Glomerular visceral epithelial cell (primary cell): Measurements from ENCODE around the gene GALNT14.

Experiments
- DNase-seq: peaks from one replicate; pipeline ENCODE4 v3.0.0-alpha.2; 2016; ENCODE audit errors: extremely low spot score

The GALNT14 gene

DNA sequence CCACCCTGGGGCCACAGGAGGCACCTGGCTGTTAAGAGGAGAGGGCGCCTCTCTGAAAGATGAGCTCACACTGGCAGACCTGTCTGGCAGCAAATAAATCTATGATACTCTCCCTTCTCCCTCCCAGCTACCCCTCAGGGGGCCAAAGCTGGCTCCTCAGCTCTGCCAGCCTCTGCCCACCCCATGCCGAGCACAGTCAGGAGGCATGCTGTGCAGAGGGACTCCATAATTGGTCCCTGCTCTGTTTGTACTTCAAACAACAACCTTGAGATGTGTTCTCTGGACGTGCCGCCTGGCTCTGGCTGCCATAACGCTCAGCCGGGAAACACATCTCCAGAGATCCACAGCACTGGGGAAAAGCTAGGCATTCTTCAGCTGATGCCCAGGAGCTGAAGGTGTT is 126.7 kb downstream of the GALNT14 start:
- DNase-seq, result no peak

DNA sequence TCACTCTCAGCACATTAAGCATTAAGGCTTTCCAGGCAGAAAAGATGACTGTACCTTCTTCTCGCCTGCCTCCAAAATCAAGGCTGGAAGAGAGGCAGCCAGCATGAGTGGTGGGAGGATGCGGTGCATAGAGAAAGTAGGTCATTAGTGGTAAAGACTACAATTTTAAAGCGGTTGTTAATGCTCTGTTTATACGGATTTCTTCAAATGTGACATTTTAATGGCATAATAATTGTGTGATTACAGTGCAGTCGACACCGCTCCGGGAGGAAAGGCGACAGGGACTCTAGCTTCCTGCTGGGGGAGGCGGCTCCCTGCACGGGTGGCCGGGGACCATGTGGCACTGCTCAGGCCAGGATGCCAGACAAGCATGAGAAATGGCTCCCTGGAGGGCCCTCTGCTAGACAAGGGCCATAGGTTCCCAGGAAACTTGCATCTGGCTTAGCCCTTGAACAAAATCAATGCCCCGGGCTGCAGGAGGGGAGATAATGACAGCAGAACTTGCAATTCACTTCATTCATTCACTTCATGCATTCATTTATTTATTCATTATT is 129.6 kb downstream of the GALNT14 start:
- DNase-seq, result no peak

- DNase-seq, result no peak
Measured at GRCh38 chr2:31004257-31004656, 134.0 kb downstream of the GALNT14 start.

DNA sequence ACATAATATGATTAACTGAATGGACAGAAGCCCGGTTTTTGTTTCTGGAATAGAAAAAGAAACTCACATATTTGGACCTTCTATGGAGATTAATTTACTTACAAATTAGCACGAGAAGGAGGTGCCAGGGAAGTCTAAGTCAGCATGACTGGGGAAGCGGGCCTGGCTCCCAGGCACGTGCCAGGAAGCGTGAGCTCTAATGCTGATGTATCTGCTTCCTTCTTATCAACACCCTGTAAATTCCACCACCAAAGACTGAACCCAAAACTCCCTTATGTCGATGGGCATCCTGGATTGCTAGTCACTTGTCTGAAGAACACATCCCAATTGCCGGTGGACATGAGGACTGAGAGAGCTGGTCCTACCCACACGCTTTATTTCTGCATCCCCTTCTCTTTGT is 134.5 kb downstream of the GALNT14 start:
- DNase-seq, result no peak

- DNase-seq, result no peak
Measured at GRCh38 chr2:31002537-31003150, 135.6 kb downstream of the GALNT14 start.

- no peak for DNase-seq
Measured at GRCh38 chr2:31000970-31001369, 137.3 kb downstream of the GALNT14 start.

GRCh38 chr2:30998672-30999071 is 139.6 kb downstream of the GALNT14 start:
- DNase-seq, result no peak

GRCh38 chr2:30997979-30998378 is 140.3 kb downstream of the GALNT14 start:
- DNase-seq, result no peak

DNA sequence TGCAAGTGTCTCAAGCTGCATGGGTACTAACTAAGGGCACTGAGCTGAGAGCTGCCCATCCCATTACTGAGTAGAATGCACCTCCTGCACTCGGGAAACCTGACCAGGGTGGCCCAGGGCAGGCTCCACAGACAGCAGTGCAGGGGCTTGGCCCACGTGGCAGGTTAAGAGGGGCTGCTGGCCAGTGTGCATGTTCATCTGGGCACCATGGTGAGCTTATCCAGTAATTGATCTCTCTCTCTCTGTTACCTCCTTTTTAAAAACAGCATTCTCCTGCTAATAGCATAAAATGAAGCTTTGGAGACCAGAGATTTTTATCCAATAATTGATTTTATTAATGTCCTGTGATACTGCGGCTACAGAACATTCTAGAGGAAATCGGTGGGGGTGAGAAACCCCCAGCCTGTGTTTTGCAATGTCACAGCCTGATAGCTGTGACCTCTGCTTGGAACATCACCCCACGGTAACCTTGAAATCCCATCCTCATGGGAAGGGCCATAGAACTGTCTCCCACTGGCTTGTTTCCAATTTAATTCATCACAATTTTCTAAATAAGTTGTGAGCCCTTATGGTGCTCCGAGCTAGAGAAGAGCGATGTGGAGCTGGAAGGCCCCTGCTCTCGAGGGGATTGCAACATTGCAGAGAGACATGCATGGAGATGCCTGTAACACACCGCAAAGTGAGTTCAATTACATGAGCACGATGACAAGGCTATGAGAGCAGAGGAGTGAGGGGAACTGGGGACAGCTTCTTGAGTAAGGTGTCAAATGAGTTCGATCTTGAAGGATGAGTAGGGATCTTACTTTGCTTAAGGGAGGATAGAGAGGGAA is 143.8 kb downstream of the GALNT14 start:
- DNase-seq, result no peak

DNA sequence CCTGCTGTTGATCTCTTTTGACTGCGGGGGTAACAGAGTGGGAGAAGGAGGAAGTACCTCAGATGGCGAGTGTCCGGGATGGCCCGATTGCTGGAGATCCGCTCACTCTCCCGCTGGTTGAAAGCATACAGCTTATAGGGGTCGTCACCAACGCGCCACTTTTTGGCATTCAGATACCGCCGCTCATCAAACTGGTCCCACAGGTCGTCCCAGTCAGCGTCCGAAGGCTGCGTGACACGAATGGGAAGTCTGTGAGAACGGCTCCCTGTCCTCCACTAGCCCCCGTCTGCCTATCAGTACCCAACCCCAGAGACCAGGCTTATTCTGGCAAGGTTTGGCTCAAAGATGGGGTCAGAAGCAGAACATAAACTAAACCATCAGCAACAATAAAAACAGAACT is 145.5 kb downstream of the GALNT14 start:
- DNase-seq, result no peak

- DNase-seq, result no peak
Measured at GRCh38 chr2:30990671-30991070, 147.6 kb downstream of the GALNT14 start.

- DNase-seq, result no peak
Measured at GRCh38 chr2:30990176-30990575, 148.1 kb downstream of the GALNT14 start.

DNA sequence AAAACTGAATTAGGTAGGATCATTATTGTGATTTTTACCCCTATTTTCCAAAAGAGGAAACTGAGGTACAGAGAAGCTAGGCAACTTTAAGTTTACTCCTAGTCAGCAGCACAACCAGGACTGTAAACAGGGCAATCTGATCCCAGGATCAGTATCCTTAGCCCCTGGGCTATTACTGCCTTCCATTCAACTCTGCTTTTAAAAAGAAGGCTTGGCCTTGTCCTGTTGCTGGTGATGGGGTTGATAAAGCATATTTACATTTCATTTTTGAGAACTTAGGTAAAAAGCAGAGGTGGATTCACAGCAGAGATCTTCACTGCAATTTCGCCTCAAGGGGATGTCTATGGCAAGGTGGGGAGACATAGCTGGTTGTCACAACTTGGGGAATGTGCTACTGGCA is 148.5 kb downstream of the GALNT14 start:
- no peak for DNase-seq

- no peak for DNase-seq
Measured at GRCh38 chr2:30987566-30987965, 150.7 kb downstream of the GALNT14 start.

DNA sequence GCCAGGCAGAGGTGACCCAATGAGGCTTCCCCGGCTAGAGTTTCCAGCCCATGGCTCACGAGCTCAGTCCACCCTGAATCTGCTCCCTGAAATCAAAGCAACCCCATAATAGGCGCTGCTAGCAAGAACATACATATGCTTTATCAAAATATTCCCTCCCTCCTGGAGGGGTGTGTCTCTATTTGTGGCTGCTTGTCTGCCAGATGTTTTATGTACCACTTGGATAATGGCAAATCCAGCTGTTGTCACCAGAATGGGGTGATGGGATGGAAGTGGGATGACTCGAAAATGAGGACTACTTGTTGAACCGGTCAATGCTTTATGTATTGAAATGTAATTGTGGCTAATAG is 152.0 kb downstream of the GALNT14 start:
- DNase-seq, result no peak

GRCh38 chr2:30985493-30986230 is 152.6 kb downstream of the GALNT14 start:
- no peak for DNase-seq

DNA sequence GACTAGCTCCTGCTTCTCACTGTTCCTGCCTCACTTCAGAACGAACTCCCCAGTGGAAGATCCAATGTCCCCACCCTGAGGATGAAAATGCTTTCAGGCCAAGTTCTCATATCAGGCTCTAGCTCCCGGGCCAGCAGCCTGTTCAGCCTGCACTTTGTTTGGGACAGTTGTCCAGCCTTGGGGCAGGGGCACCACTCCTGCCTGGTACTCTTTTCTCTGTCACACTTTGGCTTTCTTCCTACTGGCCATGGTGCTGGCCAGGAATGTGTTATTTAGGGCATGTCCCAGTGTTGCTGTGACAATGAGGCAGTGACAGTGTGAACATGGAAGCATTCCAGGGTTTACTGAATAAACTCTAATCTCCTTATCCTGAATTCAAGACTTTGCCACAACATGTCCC is 154.1 kb downstream of the GALNT14 start:
- DNase-seq, result no peak

DNA sequence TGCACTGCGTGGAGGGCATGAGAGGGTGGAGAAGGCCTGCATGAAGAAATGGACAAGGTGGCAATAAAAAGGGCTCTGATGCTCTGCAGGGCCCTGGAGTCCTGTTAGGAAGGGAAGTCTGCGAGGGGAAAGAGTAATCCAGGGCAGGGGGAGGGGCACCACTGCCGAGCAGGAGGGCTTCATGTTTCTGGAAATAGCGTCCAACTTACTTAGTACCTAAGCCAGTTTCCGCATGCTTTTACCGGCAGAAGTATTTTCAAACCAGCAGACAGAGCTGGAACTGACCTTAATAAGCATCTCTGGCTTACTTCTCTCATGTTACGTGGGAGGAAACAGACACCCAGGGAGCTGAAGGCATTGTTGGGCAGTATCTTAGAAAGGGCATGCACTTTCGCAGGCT is 156.7 kb downstream of the GALNT14 start:
- no peak for DNase-seq

DNA sequence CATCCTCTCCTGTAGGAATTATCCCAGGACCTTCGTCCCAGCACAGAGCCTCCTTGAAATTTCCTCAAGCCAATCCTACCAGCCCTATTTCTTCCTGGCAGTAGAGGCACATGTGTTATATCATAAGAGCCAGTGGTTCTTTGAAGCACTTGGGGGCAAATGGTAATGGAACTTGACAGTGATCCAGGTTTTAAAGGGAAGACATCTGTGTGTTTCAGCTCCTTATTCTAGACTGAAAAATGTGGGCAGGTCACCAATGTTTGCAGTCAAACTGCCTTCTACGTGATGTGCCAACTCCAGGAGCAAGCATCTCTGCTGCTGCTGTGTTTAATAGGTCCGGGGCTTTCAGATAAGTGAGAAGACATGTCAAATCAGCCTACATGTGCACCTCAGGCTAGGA is 157.1 kb downstream of the GALNT14 start:
- DNase-seq, result no peak

DNA sequence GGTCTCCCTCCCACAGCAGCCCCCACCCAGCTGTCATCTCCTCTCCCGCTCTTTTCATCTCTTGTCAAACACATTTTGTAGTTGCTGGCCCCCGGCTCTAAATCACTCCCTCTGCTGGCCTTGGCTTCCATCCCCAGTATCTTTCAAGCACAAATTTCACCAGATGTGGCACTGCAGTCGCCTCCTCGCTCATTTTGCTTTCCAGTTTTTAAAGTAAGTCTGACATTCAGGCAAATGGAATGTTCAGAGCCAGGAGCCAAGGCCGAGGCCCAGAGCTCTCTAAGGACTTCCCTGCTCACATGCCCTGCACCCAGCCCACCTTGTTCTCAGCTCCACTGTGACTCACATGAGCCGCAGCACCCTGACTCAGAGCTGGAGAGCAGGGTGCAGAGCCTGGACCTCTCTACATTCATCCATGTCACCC is 158.4 kb downstream of the GALNT14 start:
- DNase-seq, result peak; percentile 88

DNA sequence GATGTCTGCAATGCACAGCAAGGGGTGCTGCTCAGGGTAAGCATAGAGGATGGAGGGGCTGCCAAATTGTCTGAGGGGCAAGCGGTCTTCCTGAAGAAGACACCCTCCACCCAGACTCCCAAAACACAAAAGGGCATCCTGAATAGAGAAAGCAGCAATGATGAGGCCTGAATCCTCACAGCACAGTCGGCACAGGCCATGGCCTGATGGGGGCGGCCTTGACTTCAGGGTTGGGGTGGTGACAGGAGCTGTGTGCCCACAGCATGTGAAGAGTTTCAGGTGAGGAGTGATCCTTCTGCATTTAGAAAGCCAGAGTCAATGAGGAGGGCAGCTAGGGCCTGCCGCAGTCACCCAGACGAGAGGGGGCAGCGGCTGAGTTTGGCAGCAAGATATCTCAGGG is 159.4 kb downstream of the GALNT14 start:
- DNase-seq, result no peak

GRCh38 chr2:30978044-30978443 is 160.2 kb downstream of the GALNT14 start:
- no peak for DNase-seq

DNA sequence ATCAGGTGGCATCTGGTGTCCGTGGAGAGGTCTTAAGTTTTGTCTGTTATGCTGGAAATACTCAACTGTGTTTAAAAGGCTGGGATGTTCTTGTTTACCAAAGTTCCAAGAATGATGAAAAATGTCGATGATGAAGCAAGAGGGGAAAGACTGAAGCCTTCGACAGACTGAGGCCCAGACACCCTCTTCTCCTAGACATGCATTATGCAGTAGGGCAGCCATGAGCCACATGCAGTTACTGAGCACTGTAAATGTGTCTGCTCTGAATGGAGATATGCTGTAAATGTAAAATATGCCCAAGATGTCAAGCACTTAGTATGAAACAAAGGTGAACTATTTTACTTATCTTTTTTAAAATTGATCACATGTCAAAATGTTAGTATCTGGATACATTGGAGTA is 163.1 kb downstream of the GALNT14 start:
- DNase-seq, result no peak
